HG03565 (cell line): ENCODE data around the gene P4HA1.
"Not testable (repeated sequence)": the region's sequence is repeated elsewhere in the genome, so short reads cannot be mapped to it uniquely, and the experiment has no call there.

Experiments
- ATAC-seq: cut with Tn5 transposase; IDR thresholded peaks from one replicate; pipeline ENCODE4 v1.9.1; 2021; ENCODE audit warnings: mild to moderate bottlenecking, moderate library complexity; ENCODE audit not compliant: unreplicated experiment

P4HA1 gene

GRCh38 chr10:73043766-73044377, 52.8 kb downstream of the P4HA1 start:
- no peak for ATAC-seq

DNA sequence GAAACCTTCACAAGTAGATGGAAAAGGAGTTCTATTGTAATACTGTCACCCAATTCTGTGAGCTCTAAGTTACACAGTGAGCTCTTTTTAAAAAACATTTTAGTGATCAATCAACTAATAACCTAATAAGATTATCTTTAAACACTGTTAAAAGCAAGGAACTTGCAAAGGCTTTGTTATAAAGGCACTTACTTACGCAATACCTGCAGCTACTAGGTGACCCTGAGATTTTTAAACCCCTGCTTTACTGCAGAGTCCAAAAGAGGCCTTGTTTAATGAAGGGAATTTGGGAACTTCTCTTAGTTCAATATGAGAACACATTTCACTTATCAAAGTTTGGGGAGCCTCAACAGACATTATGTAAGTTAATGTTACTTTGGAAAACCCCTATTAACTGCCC, 53.3 kb downstream of the P4HA1 start:
- no peak for ATAC-seq

DNA sequence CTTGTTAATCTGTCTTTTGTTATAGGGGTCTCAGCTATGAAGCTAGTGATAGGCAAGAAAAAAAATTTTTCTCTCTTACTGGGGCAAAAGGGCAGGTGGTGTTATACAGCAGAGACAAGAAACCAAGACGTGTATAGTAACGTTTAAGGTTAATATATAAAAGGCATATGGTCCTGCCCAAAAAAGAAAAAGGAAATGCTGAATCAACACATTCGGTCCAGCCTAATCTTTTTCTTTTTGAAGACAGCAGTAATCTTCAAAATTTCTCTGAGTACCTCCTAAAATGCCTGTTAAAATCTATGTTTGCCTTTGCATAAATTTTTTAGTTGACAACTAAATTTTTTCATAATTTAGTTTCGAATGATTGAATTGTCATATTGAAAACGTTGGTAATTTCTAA, 54.5 kb downstream of the P4HA1 start:
- ATAC-seq: no peak

GRCh38 chr10:73039635-73040034, 57.0 kb downstream of the P4HA1 start:
- ATAC-seq: no peak

DNA sequence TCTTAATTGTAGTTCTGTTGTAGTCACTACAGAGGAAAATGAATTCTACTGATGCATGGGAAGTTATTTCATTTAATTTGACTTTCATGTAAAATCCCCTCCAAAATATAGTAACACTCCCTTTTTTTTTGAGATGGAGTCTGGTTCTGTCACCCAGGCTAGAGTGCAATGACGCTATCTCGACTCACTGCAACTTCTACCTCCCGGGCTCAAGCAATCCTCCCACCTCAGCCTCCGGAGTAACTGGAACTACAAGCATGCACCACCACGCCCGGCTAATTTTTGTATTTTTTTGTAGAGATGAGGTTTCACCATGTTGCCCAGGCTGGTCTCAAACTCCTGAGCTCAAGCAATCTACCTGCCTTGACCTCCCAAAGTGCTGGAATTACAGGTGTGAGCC, 60.4 kb downstream of the P4HA1 start:
- not testable (repeated sequence) for ATAC-seq

DNA sequence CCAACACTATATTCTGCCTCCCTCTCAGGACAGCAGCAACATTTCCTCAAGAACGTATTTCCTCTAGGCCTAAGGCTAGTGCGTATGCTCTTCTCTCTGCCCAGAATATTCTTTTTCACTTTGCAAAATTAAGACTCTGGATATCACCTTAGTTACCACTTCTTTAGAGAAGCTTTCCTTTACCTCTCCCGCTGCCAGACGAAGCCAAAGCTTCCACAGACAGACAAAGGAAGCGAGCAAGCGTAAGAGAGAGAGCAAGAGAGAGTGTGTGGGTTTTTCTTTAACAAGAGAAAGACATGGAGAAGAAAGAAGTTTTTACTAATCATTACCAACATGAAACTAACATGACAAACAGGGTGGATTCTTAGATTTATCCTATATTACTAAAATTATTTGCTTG, 64.1 kb downstream of the P4HA1 start:
- ATAC-seq: no peak

GRCh38 chr10:73026623-73027022, 70.0 kb downstream of the P4HA1 start:
- not testable (repeated sequence) for ATAC-seq

- not testable (repeated sequence) for ATAC-seq
Observed at GRCh38 chr10:73023455-73024070, 73.1 kb downstream of the P4HA1 start.

- not testable (repeated sequence) for ATAC-seq
Observed at GRCh38 chr10:73022961-73023360, 73.7 kb downstream of the P4HA1 start.

DNA sequence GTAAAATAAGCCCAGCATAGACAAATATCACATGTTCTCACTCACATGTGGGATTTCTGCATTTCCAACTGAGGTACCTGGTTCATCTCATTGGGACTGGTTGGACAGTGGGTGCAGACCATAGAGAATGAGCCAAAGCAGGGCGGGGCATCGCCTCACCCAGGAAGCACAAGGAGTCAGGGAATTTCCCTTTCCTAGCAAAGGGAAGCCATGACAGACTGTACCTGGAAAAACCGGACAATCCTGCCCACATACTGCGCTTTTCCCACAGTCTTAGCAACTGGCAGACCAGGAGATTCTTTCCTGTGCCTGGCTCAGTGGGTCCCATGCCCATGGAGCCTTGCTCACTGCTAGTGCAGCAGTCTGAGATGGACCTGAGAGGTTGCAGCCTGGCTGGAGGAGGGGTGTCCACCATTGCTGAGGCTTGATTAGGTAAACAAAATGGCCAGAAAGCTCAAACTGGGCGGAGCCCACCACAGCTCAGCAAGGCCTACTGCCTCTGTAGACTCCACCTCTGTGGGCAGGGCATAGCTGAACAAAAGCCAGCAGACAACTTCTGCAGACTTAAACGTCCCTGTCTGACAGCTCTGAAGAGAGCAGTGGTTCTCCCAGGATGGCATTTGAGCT, 75.0 kb downstream of the P4HA1 start:
- not testable (repeated sequence) for ATAC-seq

- ATAC-seq: no peak
Observed at GRCh38 chr10:73021050-73021449, 75.6 kb downstream of the P4HA1 start.

DNA sequence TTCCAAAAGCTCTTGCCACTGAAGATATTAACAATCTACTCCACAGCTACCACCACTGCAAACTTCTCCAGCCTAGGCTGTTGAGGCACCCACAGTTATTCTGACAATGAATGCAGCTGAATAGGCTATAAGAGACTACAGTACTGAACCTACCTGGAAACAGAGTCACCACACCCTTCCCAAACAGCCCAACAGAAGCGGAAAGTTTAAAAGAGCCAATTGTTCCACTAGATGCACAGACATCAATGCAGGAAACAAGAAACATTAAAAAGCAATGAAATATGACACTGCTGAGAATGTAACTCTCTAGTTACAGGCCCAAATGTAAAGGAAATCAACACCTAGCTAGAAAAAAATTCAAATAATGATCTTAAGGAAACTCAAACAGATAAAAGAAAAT, 77.6 kb downstream of the P4HA1 start:
- no peak for ATAC-seq

DNA sequence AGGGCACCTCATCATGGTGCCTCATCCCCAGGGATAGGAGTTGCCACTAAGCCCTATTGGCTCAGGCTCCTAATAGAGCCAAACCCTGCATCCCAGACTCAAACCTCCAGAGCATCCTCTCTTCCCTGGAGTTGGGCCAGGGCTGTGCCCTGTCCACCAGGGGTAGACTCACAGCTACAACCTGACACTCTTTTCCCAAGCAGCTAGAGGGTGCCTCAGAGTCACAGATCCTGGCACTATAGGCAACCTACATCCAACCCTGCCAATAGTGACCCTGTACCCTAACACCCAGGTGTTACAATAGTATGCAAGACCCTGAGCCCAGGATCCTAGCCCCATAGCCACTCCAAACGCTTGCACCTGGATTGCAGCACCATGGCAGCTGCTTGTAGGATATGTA, 78.0 kb downstream of the P4HA1 start:
- no peak for ATAC-seq

DNA sequence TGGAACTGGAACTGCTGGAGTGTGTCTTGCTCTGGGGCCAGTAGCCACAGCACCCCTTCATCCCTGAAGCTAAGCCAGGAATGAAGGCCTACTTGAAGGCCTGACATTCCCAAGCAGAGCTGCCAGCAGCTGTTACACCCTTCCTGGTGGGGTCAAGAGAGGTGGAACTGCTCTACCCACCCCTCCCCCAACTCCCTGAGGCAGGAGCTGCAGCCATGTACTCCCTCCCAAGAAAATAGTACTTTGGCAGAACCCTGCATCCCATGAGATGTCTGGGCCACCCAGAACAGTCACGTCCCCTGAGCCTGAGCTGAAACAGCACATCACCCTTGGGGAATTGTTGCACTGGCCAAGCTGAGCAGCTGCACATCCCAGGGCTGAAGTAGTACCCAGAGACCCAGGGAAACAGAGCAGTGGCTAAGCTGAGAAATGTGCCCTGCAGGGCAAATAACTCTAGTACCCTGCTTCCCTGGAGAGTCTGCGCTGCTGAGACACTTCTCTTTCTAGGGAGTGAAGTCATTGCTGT, 78.6 kb downstream of the P4HA1 start:
- ATAC-seq: no peak

GRCh38 chr10:73015779-73016178, 80.9 kb downstream of the P4HA1 start:
- ATAC-seq: no peak

DNA sequence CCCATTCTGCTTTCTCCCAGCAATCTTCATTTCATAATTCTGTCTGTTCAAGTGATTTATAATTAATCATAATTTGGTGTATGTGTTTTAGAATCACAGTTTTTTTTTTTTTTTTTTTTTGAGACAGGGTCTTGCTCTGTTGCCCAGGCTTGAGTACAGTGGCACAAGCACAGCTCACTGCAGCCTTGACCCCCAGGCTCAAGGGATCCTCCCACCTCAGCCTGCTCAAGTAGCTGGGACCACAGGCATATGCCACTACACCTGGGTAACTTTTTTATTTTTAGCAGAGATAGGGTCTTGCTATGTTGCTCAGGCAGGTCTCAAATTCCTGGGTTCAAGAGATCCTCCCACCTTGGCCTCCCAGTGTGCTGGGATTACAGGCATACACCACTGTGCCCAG, 92.8 kb downstream of the P4HA1 start:
- no peak for ATAC-seq

- no peak for ATAC-seq
Observed at GRCh38 chr10:73000973-73001372, 95.7 kb downstream of the P4HA1 start.

DNA sequence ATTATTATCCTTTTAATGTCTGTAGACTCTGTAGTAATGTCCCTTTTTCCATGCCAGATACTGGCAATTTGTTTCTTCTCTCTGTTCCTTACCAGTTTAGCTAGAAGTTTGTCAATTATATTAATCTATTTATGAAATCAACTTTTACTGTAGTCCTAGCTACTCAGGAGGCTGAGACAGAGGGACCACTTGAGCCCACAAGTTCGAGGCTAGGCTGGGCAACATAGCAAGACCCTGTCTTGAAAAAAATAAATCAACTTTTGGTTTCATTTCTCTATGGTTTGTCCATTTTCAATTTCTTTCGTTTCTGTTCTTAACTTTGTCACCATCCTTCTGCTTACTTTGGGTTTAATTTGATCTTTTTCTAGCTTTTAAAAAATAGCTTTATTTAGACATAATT, 99.6 kb downstream of the P4HA1 start:
- ATAC-seq: no peak

DNA sequence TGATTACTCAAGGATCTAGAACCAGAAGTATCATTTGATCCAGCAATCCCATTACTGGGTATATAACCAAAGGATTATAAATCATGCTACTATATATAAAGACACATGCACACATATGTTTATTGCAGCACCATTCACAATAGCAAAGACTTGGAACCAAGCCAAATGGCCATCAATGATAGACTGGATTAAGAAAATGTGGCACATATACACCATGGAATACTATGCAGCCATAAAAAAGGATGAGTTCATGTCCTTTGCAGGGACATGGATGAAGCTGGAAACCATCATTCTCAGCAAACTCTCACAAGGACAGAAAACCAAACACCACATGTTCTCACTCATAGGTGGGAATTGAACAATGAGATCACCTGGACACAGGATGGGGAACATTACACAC, 101.2 kb downstream of the P4HA1 start:
- not testable (repeated sequence) for ATAC-seq

DNA sequence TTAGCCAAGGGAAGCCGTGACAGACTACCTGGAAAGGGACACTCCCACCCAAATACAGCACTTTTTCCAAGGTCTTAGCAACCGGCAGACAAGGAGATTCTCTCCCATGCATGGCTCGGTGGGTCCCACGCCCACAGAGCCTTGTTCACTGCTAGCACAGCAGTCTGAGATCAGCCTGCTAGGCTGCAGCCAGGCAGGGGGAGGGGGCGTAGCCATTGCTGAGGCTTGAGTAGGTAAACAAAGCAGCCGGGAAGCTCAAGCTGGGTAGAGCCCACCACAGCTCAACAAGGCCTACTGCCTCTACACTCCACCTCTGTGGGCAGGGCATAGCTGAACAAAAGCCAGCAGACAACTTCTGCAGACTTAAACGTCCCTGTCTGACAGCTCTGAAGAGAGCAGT, 106.9 kb downstream of the P4HA1 start:
- not testable (repeated sequence) for ATAC-seq

DNA sequence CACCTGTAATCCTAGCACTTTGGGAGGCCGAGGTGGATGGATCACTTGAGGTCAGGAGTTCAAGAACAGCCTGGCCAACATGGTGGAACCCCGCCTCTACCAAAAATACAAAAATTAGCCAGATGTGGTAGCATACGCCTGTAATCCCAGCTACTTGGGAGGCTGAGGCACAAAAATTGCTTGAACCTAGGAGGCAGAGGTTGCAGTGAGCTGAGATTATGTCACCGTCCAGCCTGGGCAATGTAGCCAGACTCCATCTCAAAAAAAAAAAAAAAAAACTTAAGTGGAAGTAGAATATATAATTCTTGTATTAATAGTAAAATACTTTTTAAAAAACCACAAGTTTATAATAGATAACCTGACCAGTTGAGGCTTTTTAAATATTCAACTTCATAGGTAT, 112.0 kb downstream of the P4HA1 start:
- ATAC-seq: not testable (repeated sequence)

DNA sequence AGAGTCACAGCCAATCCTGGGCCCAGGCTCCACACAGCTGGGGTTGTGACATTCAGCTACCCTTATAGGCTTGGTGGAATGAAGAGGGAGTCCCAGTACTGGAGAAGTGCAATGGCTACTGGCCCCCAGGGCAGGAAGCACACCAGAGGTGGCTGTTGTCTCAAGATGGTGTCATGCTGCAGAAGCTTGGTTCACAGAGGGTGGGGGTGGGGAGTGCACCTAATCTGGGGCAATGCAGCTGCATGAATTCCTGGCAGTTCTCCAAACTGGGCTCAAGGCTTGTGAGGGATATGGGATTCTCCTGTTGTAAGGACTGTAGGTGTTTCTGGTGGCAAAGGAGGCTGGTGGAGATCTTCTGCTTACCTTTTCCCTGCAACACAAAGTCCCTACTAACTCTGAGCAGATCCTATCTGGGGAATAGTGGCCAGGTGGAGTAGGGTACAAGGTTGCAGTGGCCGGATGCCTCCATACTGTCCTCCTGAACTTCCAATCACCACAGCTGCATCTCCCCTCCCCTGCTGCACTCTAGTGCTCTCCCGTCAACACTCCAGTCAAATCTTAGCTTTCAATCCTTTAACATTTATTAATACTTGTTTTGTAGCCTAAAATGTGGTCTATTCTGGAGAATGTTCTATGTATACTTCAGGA, 114.7 kb downstream of the P4HA1 start:
- no peak for ATAC-seq
